Measurements from ENCODE around the gene ECI2.

Gene ECI2, protein sequence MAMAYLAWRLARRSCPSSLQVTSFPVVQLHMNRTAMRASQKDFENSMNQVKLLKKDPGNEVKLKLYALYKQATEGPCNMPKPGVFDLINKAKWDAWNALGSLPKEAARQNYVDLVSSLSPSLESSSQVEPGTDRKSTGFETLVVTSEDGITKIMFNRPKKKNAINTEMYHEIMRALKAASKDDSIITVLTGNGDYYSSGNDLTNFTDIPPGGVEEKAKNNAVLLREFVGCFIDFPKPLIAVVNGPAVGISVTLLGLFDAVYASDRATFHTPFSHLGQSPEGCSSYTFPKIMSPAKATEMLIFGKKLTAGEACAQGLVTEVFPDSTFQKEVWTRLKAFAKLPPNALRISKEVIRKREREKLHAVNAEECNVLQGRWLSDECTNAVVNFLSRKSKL

GRCh38 chr6:4134841-4135664 lies at the start of gene ECI2:
Gene ECI2 (minus strand): TSS chr6:4135575. CDS start chr6:4135560, 15 bp downstream.
- DNase-seq = peak; percentile 64 to 95

DNA sequence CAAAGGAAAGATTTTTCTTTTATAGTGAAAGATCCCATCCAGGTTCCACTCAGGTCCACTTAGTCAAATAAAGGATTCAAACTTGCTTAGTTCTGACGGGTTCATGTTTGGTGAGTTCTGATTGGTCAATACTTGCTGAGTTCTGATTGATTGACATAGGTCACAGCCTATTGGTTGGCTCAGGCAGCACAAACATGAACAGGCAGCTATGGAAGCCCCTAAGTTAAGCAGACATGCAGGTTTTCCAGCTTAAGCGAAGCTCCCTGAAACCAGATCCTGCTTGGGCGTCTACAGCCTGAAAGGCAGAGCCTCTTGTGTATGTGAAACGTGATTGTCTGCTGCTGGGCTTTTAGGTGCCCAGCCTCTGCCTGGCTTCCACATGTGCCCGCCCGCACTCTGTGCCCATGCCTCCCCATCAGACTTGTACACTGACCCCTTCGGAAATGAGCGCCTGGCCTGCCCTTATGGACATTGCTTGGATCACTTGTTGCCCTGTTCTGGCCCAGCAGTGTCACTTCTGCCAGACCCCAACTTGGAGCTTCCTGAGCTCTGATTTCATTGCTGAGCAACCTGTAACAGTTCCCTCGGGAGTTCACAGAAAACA lies 45.4 kb upstream of the ECI2 start:
- peak in 1 of 2 experiments; percentile 7 for DNase-seq

DNA sequence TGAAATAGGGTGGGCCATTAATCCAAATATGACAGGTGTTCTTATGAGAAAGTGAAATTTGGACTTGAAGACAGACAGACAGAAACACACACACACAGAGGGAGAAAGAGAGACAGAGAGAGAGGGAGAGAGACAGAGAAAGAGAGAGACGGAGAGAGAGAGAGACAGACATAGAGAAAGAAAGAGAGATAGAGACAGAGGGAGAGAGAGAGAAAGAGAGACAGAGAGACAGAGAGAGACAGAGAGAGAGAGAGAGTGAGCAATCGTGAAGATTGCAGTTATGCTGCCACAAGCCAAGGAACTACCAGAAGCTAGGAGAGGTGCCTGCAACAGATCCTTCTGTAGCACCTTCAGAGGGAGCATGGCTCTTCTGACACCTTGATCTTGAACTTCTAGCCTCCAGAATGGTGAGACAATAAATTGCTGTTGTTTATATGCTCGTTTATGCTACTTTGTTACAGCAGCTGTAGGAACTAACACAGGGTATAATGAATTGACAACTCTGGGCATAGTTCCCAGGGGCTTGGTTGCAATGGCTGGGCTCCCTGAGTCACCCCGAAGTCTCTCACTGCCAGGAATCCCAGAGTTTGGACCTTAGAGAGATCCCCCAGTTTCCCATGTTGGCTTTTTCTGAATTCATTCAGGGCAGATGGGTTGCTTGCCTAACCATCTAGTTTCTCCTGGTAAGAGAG lies 44.7 kb upstream of the ECI2 start:
- DNase-seq = no peak

DNA sequence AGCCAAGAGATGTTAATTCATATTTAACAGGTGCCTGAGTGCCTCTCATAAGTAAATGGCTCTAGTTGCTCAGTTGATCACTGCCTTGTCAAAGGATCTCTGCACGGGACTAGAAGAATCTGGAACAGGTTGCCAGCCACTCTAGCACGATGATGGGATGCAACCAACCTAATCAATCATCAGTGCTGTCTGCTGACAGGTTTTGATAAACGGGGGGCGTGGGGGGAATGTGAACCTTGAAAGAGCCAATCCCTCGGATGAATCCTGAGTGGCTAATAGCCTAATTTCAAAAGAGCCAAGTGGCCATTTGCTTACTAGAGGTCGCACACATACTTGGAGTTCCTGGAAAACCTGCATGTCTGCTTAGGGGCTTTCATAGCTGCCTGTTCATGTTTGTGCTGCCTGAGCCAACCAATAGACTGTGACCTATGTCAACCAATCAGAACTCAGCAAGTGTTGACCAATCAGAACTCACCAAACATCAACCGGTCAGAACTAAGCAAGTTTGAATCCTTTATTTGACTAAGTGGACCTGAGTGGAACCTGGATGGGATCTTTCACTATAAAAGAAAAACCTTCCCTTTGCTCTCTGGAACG lies 43.5 kb upstream of the ECI2 start:
- DNase-seq = no peak

DNA sequence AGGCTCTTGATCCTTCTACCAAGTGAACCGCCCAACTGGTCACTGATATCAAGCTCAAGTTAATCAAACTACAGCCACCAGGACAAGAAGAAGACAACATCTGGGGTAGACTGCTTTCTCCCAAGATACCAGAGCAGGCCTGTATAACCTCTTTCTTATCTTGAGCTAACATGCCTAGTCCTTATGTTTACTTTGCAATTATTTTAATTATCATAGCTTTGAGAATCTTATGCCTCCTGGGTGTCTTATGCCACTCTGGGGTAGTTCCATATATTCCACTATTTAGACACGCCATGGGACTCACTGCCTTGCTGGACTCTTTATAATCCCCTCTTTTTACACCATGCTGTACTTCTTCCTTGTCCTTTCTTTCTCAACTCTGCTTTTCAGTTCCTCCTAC lies 41.5 kb upstream of the ECI2 start:
- DNase-seq = no peak

GRCh38 chr6:4174042-4174441 lies 38.7 kb upstream of the ECI2 start:
- DNase-seq = no peak

DNA sequence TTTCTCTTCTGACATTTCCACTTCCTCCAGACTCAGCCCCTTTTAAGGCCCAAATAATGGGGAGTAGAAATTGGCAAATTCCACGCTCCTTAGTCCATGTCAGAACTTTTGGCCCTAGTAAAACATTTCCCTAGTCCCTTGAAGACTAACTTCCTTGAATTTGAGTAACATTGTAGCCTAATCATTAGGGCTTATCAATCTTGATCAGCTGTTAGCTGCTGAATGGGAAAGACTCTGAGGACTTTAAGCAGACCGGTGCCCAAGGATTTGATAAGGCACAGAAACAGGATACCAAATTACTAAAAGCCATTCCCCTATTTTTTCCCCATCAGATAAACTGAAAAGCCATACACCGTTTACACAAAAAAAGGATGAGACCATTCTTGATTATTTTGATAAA lies 37.0 kb upstream of the ECI2 start:
- DNase-seq = no peak

GRCh38 chr6:4170297-4170696 lies 34.9 kb upstream of the ECI2 start:
- no peak for DNase-seq

GRCh38 chr6:4169028-4169789 lies 33.8 kb upstream of the ECI2 start:
- DNase-seq = no peak

- no peak for DNase-seq
Observed at GRCh38 chr6:4167833-4168232, 32.5 kb upstream of the ECI2 start.

- no peak for DNase-seq
Observed at GRCh38 chr6:4167123-4167522, 31.7 kb upstream of the ECI2 start.

- DNase-seq = no peak
Observed at GRCh38 chr6:4164456-4164855, 29.1 kb upstream of the ECI2 start.

GRCh38 chr6:4164117-4164442 lies 28.7 kb upstream of the ECI2 start:
- peak in 1 of 2 experiments; percentile 27 for DNase-seq

DNA sequence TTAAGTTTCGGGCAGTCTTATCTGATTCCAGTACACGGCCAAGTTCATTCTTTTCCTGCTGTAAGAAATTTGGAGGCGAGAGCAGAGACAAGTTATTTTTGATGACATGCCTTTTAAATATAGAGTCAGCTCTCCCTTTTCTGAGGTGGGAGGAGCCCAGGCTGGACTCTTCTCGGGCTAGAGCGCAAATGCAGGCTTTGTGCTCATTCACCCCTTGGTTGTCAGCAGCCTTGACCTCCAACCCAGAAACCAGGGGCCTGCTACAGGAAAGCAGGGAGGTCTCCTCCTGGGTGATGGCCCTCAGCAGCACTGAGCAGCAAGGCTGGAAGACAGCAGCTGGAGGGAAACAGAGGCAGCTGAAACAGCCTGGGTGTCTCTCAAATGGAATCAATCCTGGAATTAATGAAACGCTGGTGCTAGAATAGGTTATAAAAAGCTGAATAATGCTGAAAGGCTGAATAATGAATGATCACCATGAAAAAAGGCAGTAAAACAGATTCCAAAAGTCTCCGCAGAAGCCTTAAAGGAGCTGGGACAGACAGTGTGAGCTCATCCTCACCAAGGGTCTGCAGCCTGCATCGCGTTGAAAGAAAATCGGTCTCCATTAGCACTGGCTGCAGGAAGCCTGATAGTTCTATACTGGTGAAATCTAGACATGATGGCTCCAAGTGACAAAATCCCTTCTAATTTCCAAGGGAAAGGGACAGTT lies 28.2 kb upstream of the ECI2 start:
- DNase-seq = no peak

DNA sequence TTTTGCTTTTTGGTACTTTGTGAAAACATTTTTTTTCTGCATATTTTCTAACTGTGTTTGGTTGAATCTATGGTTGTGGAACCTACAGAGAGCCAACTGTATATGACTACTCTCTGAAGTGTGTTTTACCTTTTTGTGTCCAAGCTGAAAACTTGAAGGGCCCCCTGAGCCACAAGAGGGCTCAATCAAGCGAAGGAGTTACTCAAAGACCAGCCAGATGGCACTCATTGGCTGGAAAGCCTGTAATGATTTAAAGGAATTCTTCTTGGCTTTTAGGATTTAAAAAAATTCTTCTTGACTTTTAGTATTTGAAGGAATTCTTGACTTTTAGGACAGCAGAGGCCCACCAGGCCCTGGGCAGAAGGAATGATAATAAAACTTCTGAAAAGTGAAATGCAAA lies 27.0 kb upstream of the ECI2 start:
- no peak for DNase-seq

GRCh38 chr6:4159491-4159890 lies 24.1 kb upstream of the ECI2 start:
- DNase-seq = no peak

- no peak for DNase-seq
Observed at GRCh38 chr6:4157506-4157905, 22.1 kb upstream of the ECI2 start.

- DNase-seq = peak; percentile 71 to 86
Observed at GRCh38 chr6:4155848-4156466, 20.6 kb upstream of the ECI2 start.

GRCh38 chr6:4153514-4153985 lies 18.2 kb upstream of the ECI2 start:
- DNase-seq = no peak

- no peak for DNase-seq
Observed at GRCh38 chr6:4145083-4145482, 9.7 kb upstream of the ECI2 start.

- DNase-seq = no peak
Observed at GRCh38 chr6:4139272-4139671, 3.9 kb upstream of the ECI2 start.
